Posterior vena cava (tissue), 2 donors: ENCODE results near the gene AGPAT3. TPM values are rescaled to one million over a fixed set of nuclear protein-coding genes. Genes with fewer than 3 reads are reported as not detected.
A peak's percentile ranks its signal among the peaks of the same experiment; 100 is the strongest.

ENCODE experiments used
- DNase-seq: peaks from one replicate; pipeline ENCODE4 v3.0.0-alpha.2; 2020; ENCODE audit warnings: low spot score
- intact Hi-C, 2 donors: fragments of 100-400 bp; cut with DNase I; formaldehyde crosslinking; loops; one replicate each; pipeline versions ENCODE4 v1.14.1 to v1.14.2; 2022 to 2023
- total RNA-seq, 2 donors: library from RNA; stranded (reverse); fragmentation: NEBNext Ultra II Directional; extraction: Animal tissue kit (Norgen Biotek cat#: 25700); gene quantifications; one replicate each; pipeline ENCODE4 v1.2.1, GENCODE V29; 2021
- donor health status: DM: yes; HTN: yes; CAD: no.
- donor health status: DM: yes; HTN: yes; CAD: no.

Gene AGPAT3
- total RNA-seq, 2 donors from 2014 or later = 35.3 to 43.2 TPM

DNA sequence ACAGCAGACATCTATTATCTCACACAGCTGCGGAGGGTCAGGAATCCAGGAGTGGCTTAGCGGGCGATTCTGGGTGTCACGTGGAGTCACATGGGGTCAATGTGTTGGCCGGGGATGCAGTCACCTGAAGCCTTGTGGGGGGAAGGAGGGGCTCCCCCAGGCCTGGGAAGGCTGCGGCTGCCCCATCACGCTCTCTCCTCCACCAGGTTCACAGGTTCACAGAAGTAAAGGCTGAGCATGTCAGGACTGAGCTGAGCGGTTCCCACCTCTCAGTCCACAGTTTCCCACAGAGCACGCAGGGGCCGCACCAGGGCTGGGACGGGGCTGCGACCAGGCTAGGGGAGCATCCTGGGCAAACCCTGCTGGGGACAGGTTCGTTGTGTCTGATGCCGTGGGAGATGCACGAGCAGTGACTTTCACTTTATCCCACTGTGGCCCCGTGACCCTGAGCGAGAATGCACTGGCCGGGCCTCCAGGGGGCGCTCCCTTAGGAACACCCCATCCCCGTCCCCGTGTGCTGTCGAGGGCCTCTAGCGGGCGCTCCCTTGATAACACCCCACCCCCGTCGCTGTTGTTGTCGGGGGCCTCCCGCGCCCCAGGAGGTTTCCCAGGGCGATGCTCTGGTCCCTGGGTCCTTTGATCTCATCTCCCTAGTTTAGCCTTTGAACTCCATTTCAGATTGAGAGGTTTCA, 73.9 kb downstream of the AGPAT3 start:
- DNase-seq = peak; percentile 92
- intact Hi-C loops = loop anchor here in 1 of 2 donors (10.0 kb wide), 1 partner anchor 74 kb away; the partner anchor contains the start of gene AGPAT3

DNA sequence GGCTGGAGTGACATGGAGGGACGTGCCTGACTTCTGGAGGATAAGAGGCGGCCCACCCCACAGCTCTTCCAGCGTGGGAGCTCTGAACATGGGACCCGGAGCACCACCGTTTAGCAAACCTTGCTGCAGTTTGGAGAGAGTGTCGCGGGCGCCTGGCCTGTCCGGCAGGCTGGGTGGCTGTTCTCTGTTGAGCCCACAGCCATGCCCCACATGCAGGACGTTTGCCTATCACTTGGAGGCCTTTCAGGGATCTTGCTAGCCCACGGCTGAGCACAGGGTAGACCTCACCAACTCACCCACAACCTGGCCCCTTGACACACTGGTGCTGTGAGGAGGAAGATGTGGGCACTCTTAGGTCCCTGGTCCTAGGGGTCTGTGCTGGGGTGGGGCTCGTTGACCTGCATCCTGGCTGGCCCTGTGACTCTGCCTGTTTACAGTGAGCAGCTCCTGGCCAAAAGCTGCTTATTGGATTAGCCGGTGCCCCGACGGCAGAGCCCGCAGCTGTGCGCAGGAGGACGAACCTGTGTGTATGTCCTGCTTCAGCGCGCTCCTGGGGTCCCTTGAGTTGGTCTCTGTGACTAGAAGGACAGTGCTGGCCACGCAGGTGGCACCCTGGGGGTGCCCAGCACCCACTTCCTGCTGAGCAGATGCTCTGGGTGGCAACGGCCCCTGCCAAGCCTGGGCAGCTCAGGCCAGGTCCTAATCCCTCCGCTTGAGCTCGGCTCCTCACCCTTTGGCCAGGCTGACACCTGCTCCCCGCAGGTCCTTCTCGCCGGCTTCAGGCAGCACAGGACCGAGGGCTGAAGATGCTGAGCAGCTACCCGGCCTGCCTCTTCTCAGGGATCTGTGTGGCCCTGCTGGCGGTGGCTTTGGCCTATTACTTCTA, 74.7 kb downstream of the AGPAT3 start:
- intact Hi-C loops = loop anchor here in 1 of 2 donors (10.0 kb wide), 1 partner anchor 75 kb away; the partner anchor contains the start of gene AGPAT3
- no peak for DNase-seq

DNA sequence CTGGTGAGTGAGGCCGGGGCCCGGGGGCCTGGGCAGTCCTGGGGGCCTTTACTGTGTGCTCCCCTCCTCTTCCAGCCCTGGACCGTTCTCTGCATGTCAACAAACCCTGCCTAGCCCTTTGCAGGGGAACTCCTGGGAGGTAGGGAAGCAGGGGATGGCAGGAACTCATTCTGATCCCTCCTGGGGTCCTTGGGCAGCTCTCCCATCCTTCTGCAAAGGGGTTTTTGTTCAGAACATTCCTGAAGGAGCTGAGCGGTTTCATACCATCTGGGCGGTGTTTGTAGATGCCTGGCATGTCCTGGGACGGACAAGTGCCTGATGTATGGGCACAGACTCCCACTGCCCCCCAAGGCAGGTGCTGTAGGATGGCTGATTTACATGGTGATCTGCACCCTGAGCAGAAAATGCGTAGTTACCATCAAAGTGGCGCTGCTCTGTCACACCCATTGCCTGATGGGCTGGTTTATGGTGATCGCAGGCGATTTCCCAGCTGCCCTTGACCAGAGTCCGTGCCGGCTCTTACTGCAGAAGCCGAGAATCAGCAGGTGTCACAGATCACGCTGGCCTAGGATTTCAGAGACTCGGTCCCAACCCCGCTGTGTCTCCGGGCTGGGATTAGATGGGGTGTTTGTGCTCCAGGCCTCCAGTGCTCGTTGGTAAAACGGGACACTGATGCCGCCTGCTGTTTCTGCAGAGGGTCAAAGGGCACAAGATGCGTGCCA, 75.5 kb downstream of the AGPAT3 start:
- DNase-seq = no peak
- intact Hi-C loops = no loop called here

DNA sequence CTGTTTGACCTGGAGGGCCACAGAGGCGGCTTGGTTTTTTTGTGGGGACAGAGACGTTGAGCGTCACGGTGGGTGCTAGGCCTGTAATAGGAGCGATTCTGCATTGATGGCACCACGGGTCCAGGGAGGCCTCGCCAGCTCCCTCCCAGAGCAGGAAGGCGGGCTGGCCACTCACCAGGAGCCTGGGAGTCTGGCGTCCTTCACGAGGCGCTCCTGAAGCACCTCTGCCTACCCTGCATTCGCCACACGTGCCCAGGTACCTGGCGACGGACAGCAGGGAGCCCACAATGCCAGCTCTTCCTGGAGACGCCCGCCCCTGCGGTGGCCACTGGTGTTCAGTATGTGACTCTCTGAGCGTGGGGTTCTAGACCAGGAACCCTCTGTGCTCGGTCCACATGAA, 77.2 kb downstream of the AGPAT3 start:
- intact Hi-C loops = no loop called here
- DNase-seq = no peak

DNA sequence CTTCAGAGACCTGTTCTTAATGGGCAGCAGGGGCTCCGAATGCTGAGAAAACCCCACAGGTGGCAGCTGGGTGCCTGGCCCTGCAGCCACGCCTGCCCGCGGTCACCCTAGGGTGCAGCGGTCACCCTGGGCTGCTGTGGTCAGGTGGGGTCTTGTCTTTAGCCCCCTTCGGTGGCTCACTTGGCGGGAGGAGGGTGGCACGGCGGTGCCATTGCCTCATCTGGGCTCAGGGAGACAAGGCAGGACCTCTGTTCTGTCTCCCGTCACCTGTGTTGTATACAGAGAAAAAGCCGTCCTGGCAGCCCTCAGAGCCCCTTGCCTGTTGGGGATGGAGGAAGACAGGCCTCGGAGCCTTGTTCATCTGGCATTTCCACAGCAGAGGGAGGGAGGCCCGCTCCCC, 77.6 kb downstream of the AGPAT3 start:
- DNase-seq = no peak
- intact Hi-C loops = no loop called here

DNA sequence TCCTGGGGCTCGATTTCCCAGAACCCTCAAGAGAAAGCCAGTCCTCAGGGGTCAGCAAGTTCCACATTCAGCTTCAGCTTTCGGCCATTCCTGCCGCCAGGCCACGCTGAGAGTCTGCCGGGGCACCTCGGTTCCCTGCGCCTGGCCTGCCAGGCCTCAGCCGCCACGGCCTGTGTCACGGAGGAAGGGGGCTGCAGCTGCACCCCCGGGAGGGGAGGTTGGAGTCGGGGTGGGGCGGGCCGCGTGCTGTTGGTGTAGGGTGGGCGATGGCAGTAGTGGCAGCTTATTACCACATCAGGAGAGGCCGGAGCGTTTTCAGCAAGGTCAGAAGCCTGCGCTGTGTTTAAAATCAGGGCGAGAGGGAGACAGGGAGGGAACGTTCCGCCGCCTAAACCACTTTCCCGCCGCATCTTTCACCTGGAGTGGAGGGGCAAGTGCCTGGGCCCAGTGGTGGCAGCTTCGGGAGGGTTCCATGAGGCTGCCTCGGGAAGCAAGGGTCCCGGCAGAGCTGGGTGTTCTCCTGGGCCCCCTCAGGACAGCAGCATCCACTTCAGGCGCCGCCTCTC, 78.6 kb downstream of the AGPAT3 start:
- intact Hi-C loops = no loop called here
- DNase-seq = no peak

DNA sequence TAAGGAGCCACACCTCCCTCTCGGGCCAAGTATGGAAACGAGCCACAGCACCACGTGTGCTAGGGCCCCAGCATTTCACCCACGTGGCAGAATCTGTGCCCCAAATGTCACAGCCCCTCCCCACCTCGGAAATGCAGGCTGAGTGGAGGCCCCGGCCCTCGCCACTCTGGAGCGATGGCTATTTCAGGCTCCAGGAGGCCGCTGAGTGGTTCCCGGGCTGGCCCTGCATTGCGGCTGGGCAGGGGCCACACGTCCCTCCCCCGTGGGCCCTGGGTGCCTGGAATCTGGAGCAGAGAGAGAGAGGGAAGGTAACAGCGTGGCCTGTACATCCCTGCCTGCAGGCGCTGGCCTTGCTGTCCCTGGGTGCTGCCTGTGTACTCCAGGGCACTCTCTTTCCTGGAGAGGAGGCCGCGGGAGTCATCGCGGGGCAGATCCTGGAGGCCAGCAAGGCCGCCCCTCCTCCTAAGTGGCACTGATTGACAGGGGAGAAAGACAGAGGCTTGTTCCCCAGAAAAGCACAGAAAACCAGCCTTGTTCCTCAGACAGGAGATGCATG, 79.1 kb downstream of the AGPAT3 start:
- no peak for DNase-seq
- intact Hi-C loops = no loop called here

DNA sequence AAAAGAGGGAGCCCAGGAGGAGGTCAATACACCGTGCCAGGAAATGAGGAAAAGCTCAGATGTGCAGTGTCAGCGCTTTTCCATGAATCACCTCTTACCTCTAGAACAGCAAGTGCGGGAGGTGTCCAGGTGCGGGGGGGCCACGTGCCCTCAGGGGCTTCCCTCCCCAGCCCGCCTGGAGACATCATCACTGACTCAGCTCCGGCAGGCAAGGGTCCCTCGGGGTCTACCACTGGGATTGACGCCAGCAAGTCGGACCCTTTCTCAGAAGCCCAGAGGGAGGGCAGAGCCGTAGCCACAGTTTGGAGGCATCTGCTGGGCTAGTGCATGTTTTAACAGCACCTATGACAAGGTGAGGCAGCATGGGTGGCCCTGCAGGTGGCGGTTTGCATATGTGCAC, 79.7 kb downstream of the AGPAT3 start:
- intact Hi-C loops = loop anchor here in 1 of 2 donors (5.0 kb wide), 1 partner anchor 62 kb away; no protein-coding TSS in a partner anchor
- DNase-seq = no peak

DNA sequence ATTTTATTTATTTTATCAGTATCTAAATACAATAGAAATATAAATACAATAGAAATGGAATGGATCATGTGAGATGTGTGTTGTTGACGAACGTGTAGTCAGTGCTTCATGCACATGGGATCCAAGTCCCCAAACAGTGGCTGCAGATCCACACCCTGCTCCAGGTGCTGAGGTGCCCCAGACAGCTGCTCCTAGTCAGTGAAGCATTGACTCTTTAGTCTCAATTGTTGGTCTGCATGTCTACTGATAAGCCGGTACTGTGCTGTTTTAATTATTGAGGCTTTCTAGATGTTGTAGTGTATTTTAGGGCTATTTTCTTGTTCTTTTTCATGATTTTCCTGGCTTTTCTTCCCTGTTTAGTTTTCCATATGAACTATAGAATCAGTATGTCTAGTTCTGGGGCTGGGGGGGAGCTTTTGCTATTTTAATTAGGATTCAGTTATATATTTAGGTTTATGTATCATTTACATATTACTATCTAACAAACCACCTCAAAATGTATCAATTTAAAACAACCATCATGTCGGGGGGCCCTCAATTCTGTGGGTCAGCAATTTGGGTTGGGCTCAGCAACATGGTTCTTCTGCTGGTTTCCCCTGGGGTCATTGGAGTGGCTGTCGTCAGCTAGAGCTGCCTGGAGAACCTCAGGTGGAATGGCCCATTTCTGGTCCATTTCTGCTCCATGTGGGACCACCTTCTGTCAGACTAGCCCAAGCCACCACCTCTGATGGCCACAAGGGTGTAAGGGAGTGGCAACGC, 83.9 kb downstream of the AGPAT3 start:
- intact Hi-C loops = loop anchor here in 1 of 2 donors (5.0 kb wide), 1 partner anchor 67 kb away; no protein-coding TSS in a partner anchor
- DNase-seq = no peak

DNA sequence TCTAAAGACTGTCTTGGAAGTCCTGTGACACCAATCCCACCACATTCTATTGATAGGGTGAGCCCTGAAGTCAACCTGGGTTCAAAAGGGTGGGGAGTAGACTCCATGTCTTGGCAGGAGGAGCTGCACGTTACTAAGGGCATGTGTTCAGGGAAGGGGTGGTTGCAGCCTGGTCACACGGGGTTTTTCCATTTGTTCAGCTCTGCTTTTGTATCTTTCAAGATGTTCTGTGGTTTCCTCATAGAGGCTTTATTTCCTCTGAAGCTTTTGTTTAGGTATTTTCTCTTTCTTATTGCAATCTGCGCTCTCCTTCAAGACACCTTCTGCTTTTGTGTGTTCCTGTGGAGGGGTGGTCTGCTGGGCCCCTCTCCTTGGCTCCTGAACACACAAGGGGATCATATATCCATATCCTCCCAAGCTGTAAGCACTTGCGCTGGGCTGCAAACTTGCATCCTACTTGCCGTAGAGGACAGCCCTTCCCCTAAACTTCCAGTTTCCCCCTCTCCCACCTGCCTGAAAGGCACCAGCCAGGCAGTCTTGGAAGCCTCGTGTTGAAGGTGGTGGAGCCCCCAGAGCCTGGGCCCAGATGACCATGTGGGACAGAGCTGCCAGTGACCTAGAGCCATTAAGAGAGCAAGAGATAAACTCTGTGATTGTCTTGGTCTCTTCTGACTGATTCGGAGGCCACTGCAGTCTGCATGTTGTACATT, 84.6 kb downstream of the AGPAT3 start:
- no peak for DNase-seq
- intact Hi-C loops = loop anchor here in 1 of 2 donors (5.0 kb wide), 1 partner anchor 67 kb away; no protein-coding TSS in a partner anchor

DNA sequence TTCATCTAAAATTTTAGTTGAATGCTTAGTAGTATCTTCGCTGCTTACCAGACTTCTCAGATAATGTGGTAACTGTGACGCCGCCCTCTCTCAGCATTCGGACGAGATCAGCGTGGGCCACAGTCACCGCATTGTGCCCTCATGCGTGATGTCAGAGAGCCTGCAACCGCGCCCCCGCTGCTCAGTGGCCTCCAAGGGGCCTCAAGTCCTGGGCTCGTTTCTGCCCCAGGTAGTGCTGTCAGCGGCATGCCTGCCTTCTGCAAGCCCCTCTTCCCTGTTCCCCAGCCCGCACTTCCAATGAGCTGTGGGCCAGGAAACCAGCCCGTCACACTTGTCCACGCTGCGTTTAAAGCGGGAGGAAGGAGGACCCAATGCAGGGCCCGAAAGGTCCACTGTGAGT, 85.5 kb downstream of the AGPAT3 start:
- intact Hi-C loops = no loop called here
- DNase-seq = no peak

DNA sequence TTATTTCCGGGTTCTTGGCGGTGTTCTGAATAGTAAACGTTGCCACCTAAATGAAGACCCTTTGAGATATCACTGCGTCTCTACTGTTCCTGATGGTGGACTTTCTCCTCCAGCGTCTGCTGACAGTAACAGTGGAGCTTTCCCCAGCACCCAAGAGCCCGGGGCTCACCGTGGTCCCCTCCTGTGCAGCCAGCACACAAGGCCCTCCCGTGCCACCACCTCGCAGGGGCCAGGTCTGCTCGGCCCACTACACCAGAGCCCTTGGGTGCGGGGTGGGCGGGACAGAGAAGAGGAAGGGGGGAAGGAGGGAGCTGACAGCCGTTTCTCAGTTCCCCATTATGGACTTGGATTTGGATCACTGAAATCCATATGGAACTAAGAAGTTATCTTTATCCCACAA, 85.9 kb downstream of the AGPAT3 start:
- intact Hi-C loops = no loop called here
- no peak for DNase-seq

DNA sequence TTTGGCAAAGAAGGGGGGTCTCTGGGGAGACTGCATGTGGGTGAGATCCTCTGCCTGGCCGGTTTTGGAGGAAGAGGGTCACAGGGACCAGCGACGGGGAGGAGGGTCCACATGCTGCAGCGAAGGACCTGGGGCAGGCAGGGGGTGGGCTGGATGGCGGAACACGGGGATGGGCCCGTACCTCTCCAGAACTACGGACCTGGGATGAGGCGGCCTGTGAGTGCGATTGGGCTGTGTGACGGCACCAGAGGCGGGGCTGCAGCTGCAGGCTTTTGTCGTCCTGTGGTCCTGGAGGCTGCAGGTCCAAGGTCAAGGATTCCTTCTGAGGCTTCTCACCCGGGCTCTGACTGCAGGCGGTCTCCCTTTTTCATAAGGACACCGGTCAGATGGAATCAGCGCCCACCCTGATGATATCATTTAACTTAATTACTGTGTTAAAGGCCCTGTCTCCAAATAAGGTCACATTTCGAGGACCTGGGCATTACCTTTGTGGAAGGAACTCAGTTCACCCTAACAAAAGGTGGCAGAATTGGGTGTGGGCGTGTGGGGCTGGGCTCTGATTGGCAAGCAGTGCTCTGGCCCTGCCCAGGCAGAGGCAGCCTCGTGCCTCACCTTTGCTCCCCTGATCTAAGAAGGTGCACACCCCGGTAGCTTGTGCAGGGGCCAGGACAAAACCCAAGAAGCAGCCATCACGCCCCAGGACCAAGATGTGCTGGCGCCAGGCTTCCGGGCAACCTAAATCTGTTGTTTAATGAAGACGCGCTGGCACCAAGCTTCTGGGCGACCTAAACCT, 87.1 kb downstream of the AGPAT3 start:
- intact Hi-C loops = no loop called here
- no peak for DNase-seq

DNA sequence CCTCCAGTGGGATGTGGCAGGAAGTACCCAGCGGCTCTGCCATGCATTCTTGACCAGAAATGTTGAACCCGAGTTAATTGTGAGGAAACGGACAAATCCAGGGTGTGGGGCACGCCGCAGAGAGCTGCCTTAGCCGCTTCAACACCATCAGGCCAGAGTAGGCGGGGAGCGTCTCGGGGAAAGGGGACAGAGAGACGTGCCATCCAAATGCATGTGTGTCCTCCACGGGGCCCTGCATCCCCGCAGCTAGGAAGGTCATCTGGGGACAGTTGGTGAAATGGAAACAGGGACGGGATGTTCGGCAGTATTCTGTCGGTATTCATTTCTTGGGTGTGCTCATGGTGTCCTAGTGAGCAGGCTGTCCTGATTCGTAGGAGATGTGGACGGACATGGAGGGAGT, 88.0 kb downstream of the AGPAT3 start:
- intact Hi-C loops = no loop called here

DNA sequence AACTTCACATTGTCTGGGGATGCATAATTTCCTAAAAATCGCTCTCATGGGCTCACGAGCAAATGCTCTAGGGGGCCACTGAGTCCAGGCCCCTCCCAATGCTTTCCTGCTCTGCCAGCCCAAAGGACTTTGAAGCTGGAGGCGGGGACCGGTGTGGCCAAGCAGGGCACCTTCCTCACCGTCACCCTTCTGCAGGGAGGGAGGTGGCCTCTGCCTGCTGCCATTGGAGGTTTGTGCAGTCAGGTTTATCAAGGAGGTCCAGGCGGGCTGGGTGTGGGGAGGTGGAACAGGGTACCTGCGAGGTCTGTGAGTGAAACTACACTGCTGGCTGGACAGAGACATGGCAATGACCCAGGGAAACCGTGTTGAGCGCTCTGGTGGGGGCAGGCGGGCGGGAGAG, 89.0 kb downstream of the AGPAT3 start:
- DNase-seq = no peak
- intact Hi-C loops = no loop called here

More for the DNA sequence above, 88.0 kb downstream of the AGPAT3 start:
- no peak for DNase-seq

DNA sequence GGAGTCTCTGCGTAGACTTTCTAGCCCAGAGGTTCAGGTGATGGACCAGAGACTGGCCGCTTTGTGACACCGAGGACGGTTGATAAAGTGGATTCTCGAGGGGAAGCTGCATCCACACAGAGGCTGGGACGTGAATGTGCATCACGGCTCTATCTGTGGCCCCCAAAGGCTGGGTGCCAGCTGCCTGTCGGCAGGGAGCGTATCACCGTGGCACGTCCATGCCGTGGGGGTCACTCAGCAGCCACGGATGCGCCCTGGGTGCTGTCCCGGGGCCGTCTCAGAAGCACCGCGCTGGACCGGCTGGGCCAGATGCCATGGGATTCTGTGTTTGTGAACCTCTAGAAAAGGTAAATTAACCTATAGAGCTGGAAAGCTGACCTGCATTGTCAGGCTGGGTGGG, 89.9 kb downstream of the AGPAT3 start:
- intact Hi-C loops = no loop called here

More for the DNA sequence above, 89.9 kb downstream of the AGPAT3 start:
- no peak for DNase-seq
